PC-3 (cell line): ENCODE data around the gene LIMS4.
"Not testable (repeated sequence)": the region's sequence is repeated elsewhere in the genome, so short reads cannot be mapped to it uniquely, and the experiment has no call there.

Experiments
- EZH2 ChIP-seq: fragments of 300-600 bp; sonication (generic); IDR thresholded peaks from one replicate; pipeline ENCODE4 v1.6.1; 2017; ENCODE audit warnings: antibody characterized with exemption, mild to moderate bottlenecking, low read length; ENCODE audit not compliant: unreplicated experiment
- TF ChIP-seq, protein P1 (sequence below): fragments of 300-600 bp; sonication (generic); conservative IDR thresholded peaks from 2 replicates; pipeline ENCODE4 v1.5.1; 2017; ENCODE audit warnings: antibody characterized with exemption, low read depth, mild to moderate bottlenecking, low read length

DNA sequence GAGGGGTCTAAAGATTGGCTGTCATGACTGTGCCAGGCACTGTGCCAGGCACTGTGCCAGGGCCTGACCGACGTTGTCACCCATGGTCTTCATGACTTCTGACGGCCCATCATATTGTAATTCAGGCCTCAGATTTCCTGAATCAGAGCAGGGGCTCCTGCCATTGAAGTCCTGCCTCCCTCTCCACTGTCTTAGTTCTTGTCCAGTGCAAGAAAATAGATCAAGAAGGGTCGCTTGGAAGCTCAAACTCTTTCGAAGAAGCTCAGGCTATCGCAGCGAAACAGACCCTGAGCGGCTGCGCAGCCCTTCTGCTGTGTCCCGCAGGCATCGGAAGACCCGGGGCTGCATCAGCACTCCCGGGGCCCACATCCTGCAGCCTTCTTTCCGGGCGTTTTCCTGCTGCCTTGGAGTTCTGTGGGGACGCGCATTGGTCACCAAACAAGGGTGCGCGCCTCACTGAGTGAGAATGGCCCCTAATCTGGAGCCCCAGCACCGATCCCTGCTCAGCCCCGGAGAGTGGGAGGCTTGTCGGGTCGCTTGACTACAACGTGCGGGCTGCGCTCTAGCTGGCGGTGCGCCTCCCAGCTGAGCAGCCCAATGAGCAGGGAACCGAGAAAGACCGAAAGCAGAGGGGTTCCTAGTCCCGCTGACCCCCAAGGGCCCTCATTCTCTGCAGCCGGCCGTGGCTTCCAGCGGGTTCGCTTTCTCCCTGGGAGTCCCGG lies 49.6 kb downstream of the LIMS4 start:
- TF ChIP-seq, protein P1, sequence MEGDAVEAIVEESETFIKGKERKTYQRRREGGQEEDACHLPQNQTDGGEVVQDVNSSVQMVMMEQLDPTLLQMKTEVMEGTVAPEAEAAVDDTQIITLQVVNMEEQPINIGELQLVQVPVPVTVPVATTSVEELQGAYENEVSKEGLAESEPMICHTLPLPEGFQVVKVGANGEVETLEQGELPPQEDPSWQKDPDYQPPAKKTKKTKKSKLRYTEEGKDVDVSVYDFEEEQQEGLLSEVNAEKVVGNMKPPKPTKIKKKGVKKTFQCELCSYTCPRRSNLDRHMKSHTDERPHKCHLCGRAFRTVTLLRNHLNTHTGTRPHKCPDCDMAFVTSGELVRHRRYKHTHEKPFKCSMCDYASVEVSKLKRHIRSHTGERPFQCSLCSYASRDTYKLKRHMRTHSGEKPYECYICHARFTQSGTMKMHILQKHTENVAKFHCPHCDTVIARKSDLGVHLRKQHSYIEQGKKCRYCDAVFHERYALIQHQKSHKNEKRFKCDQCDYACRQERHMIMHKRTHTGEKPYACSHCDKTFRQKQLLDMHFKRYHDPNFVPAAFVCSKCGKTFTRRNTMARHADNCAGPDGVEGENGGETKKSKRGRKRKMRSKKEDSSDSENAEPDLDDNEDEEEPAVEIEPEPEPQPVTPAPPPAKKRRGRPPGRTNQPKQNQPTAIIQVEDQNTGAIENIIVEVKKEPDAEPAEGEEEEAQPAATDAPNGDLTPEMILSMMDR: not testable (repeated sequence)
- TF ChIP-seq EZH2: not testable (repeated sequence)
